HEK293 (cell line): ENCODE data around the gene DMBX1.

Source experiments
- CTCF ChIP-seq: fragments of 450-650 bp; formaldehyde crosslinking; IDR thresholded peaks from 2 replicates; pipeline ENCODE4 v1.5.1; 2016; ENCODE audit warnings: missing biosample characterization, missing genetic modification characterization
- ZBTB11 ChIP-seq: fragments of 450-650 bp; formaldehyde crosslinking; conservative IDR thresholded peaks from 2 replicates; pipeline ENCODE4 v1.5.1; 2016; ENCODE audit warnings: low read depth, missing biosample characterization, missing genetic modification characterization
- ZBTB26 ChIP-seq: fragments of 450-650 bp; formaldehyde crosslinking; optimal IDR thresholded peaks from 2 replicates; pipeline ENCODE3; 2016; ENCODE audit warnings: missing biosample characterization, mild to moderate bottlenecking, missing genetic modification characterization
- ZEB2 ChIP-seq: fragments of 450-650 bp; formaldehyde crosslinking; IDR thresholded peaks from 2 replicates; pipeline ENCODE4 v1.5.1; 2016; ENCODE audit warnings: missing biosample characterization, missing genetic modification characterization
- ZNF140 ChIP-seq: fragments of 450-650 bp; formaldehyde crosslinking; IDR thresholded peaks from 2 replicates; pipeline ENCODE4 v1.5.1; 2016; ENCODE audit warnings: missing biosample characterization, missing genetic modification characterization
- ZNF223 ChIP-seq: fragments of 450-650 bp; formaldehyde crosslinking; IDR thresholded peaks from 2 replicates; pipeline ENCODE4 v1.5.1; 2016; ENCODE audit warnings: missing biosample characterization, missing genetic modification characterization
- ZNF23 ChIP-seq: fragments of 450-650 bp; formaldehyde crosslinking; IDR thresholded peaks from 2 replicates; pipeline ENCODE4 v1.5.1; 2016; ENCODE audit warnings: missing biosample characterization, missing genetic modification characterization, borderline replicate concordance
- ZNF24 ChIP-seq: fragments of 450-650 bp; formaldehyde crosslinking; IDR thresholded peaks from 2 replicates; pipeline ENCODE4 v1.5.1; 2016; ENCODE audit warnings: missing biosample characterization, missing genetic modification characterization
- ZNF335 ChIP-seq: fragments of 450-650 bp; formaldehyde crosslinking; conservative IDR thresholded peaks from 2 replicates; pipeline ENCODE4 v1.5.1; 2016; ENCODE audit warnings: missing biosample characterization, missing genetic modification characterization
- ZNF398 ChIP-seq: fragments of 450-650 bp; formaldehyde crosslinking; IDR thresholded peaks from 2 replicates; pipeline ENCODE4 v1.5.1; 2017; ENCODE audit warnings: missing biosample characterization, missing genetic modification characterization
- ZNF404 ChIP-seq: fragments of 450-650 bp; formaldehyde crosslinking; IDR thresholded peaks from 2 replicates; pipeline ENCODE4 v1.5.1; 2017; ENCODE audit warnings: missing biosample characterization, missing genetic modification characterization
- ZNF544 ChIP-seq: fragments of 450-650 bp; formaldehyde crosslinking; IDR thresholded peaks from 2 replicates; pipeline ENCODE4 v1.5.0; 2017; ENCODE audit warnings: missing biosample characterization, missing genetic modification characterization
- ZSCAN23 ChIP-seq: fragments of 450-650 bp; formaldehyde crosslinking; IDR thresholded peaks from 2 replicates; pipeline ENCODE4 v1.5.1; 2016; ENCODE audit warnings: missing biosample characterization, missing genetic modification characterization
- TF ChIP-seq, protein P1 (sequence below): fragments of 450-650 bp; formaldehyde crosslinking; conservative IDR thresholded peaks from 2 replicates; pipeline ENCODE4 v1.5.1; 2016; ENCODE audit warnings: low read depth, missing biosample characterization, missing genetic modification characterization
- TF ChIP-seq, protein P2 (sequence below): fragments of 450-650 bp; formaldehyde crosslinking; IDR thresholded peaks from 2 replicates; pipeline ENCODE4 v1.5.1; 2016; ENCODE audit warnings: missing biosample characterization, missing genetic modification characterization, borderline replicate concordance

DMBX1 gene

GRCh38 chr1:46466477-46467182, 23.0 kb upstream of the DMBX1 start (continued):
- TF ChIP-seq ZBTB11 (tag by site-specific recombination) (no peak), ZNF140 (tag by site-specific recombination) (no peak), ZBTB26 (peak; percentile 73), ZNF398 (tag by site-specific recombination) (peak; percentile 54; the same call in 1 of the 2 replicates), ZSCAN23 (no peak), ZNF335 (tag by site-specific recombination) (peak; percentile 60), ZNF23 (tag by site-specific recombination) (no peak), ZNF544 (tag by site-specific recombination) (no peak), ZNF24 (tag by site-specific recombination) (no peak), ZEB2 (tag by site-specific recombination) (no peak), ZNF404 (no peak), ZNF223 (tag by site-specific recombination) (no peak), CTCF (tag by site-specific recombination) (no peak)
- TF ChIP-seq, protein P1, sequence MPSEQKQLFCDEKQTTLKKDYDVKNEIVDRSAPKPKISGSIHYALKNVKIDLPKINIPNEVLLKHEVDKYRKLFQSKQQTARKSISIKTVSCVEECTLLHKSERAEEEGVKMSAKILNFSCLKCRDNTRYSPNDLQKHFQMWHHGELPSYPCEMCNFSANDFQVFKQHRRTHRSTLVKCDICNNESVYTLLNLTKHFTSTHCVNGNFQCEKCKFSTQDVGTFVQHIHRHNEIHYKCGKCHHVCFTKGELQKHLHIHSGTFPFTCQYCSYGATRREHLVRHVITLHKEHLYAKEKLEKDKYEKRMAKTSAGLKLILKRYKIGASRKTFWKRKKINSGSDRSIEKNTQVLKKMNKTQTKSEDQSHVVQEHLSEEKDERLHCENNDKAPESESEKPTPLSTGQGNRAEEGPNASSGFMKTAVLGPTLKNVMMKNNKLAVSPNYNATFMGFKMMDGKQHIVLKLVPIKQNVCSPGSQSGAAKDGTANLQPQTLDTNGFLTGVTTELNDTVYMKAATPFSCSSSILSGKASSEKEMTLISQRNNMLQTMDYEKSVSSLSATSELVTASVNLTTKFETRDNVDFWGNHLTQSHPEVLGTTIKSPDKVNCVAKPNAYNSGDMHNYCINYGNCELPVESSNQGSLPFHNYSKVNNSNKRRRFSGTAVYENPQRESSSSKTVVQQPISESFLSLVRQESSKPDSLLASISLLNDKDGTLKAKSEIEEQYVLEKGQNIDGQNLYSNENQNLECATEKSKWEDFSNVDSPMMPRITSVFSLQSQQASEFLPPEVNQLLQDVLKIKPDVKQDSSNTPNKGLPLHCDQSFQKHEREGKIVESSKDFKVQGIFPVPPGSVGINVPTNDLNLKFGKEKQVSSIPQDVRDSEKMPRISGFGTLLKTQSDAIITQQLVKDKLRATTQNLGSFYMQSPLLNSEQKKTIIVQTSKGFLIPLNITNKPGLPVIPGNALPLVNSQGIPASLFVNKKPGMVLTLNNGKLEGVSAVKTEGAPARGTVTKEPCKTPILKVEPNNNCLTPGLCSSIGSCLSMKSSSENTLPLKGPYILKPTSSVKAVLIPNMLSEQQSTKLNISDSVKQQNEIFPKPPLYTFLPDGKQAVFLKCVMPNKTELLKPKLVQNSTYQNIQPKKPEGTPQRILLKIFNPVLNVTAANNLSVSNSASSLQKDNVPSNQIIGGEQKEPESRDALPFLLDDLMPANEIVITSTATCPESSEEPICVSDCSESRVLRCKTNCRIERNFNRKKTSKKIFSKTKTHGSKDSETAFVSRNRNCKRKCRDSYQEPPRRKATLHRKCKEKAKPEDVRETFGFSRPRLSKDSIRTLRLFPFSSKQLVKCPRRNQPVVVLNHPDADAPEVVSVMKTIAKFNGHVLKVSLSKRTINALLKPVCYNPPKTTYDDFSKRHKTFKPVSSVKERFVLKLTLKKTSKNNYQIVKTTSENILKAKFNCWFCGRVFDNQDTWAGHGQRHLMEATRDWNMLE (tag by site-specific recombination) = no peak
- TF ChIP-seq, protein P2, sequence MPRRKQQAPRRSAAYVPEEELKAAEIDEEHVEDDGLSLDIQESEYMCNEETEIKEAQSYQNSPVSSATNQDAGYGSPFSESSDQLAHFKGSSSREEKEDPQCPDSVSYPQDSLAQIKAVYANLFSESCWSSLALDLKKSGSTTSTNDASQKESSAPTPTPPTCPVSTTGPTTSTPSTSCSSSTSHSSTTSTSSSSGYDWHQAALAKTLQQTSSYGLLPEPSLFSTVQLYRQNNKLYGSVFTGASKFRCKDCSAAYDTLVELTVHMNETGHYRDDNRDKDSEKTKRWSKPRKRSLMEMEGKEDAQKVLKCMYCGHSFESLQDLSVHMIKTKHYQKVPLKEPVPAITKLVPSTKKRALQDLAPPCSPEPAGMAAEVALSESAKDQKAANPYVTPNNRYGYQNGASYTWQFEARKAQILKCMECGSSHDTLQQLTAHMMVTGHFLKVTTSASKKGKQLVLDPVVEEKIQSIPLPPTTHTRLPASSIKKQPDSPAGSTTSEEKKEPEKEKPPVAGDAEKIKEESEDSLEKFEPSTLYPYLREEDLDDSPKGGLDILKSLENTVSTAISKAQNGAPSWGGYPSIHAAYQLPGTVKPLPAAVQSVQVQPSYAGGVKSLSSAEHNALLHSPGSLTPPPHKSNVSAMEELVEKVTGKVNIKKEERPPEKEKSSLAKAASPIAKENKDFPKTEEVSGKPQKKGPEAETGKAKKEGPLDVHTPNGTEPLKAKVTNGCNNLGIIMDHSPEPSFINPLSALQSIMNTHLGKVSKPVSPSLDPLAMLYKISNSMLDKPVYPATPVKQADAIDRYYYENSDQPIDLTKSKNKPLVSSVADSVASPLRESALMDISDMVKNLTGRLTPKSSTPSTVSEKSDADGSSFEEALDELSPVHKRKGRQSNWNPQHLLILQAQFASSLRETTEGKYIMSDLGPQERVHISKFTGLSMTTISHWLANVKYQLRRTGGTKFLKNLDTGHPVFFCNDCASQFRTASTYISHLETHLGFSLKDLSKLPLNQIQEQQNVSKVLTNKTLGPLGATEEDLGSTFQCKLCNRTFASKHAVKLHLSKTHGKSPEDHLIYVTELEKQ = no peak
